MM.1S (cell line): ENCODE results near the gene PSMD14.

Experiments used
- CTCF ChIP-seq: fragments of 300-600 bp; sonication (generic); IDR thresholded peaks from 2 replicates; pipeline ENCODE4 v1.5.1; 2016; ENCODE audit warnings: antibody characterized with exemption, low read length, mixed read lengths
- EZH2 ChIP-seq: fragments of 300-600 bp; sonication (generic); optimal IDR thresholded peaks from 2 replicates; pipeline ENCODE3; 2017; ENCODE audit warnings: low read depth, mild to moderate bottlenecking, antibody characterized with exemption, low read length, mixed read lengths
- EZH2phosphoT487 ChIP-seq: fragments of 300-600 bp; sonication (generic); IDR thresholded peaks from 2 replicates; pipeline ENCODE4 v1.6.1; 2018; ENCODE audit warnings: antibody characterized with exemption, low read length

GRCh38 chr2:161324876-161325275 is 16.7 kb downstream of the PSMD14 start:
- TF ChIP-seq CTCF (no peak), EZH2 (no peak), EZH2phosphoT487 (no peak)
